NB4 (cell line): ENCODE data around the gene DPP10.

Experiments used
- POLR2A ChIP-seq: IDR thresholded peaks from 2 replicates; pipeline ENCODE4 v1.6.1; 2011; ENCODE audit warnings: mild to moderate bottlenecking; ENCODE audit not compliant: insufficient read length; ENCODE audit errors: extremely low read depth
- TF ChIP-seq, protein P1 (sequence below): IDR thresholded peaks from one replicate; pipeline ENCODE4 v1.5.1; 2012; ENCODE audit warnings: low read depth, low read length

DNA sequence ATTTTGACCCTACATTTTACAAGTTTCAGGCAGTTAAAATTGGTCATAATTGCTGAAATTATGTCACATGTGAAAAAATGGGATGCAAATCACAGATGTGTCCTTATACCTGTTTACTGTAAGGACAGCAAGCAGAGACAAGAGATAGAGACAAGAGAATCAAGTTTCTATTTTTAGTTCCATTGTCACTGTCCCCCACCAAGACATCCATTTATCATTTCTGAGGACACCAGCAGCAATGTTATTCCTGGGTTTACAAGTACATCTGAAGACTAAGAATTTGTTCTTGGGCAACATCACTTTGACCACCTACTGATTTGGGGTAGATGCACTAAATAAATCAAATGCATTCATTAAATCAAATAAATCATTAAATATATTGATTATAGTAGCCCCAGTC is 1111.7 kb downstream of the DPP10 start:
- TF ChIP-seq, protein P1, sequence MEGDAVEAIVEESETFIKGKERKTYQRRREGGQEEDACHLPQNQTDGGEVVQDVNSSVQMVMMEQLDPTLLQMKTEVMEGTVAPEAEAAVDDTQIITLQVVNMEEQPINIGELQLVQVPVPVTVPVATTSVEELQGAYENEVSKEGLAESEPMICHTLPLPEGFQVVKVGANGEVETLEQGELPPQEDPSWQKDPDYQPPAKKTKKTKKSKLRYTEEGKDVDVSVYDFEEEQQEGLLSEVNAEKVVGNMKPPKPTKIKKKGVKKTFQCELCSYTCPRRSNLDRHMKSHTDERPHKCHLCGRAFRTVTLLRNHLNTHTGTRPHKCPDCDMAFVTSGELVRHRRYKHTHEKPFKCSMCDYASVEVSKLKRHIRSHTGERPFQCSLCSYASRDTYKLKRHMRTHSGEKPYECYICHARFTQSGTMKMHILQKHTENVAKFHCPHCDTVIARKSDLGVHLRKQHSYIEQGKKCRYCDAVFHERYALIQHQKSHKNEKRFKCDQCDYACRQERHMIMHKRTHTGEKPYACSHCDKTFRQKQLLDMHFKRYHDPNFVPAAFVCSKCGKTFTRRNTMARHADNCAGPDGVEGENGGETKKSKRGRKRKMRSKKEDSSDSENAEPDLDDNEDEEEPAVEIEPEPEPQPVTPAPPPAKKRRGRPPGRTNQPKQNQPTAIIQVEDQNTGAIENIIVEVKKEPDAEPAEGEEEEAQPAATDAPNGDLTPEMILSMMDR, result no peak
- no peak for TF ChIP-seq POLR2A
